H7 (cell line): ENCODE data around the gene PPP1R2. TPM values are rescaled to one million over a fixed set of nuclear protein-coding genes. Genes with fewer than 3 reads are reported as not detected.
"Not testable (repeated sequence)": the region's sequence is repeated elsewhere in the genome, so short reads cannot be mapped to it uniquely, and the experiment has no call there.

Source experiments
- DNase-seq: peaks from one replicate; pipeline ENCODE4 v3.0.0; 2012
- H3K27me3 ChIP-seq: 2 replicates; pipeline ENCODE4 v1.6.0; 2011; ENCODE audit warnings: mild to moderate bottlenecking, low read length; ENCODE audit not compliant: control insufficient read depth, insufficient read depth
- H3K36me3 ChIP-seq: replicated peaks from 2 replicates; pipeline ENCODE4 v1.5.1; 2011; ENCODE audit warnings: low read length; ENCODE audit not compliant: control insufficient read depth, insufficient read depth
- H3K4me3 ChIP-seq: 2 replicates; pipeline ENCODE4 v1.5.1; 2011; ENCODE audit warnings: low read depth, mild to moderate bottlenecking, control low read depth, low read length, moderate library complexity; ENCODE audit not compliant: insufficient read depth
- total RNA-seq: library from RNA; depleted of rRNA; stranded (reverse); fragments of >200 nt; shearing (Covaris generic); gene quantifications from 2 replicates; pipeline ENCODE4 v1.2.3, GENCODE V29; 2014; rRNA removed

The PPP1R2 gene
- total RNA-seq, 1 experiment from 2014 or later: 76.4 TPM

- DNase-seq: no peak
- Histone ChIP-seq H3K4me3 (no peak overlapping the region), H3K36me3 (no peaks in the 10 kb centered on the region)
Observed at GRCh38 chr3:195475614-195476013, 67.5 kb downstream of the PPP1R2 start.

GRCh38 chr3:195475116-195475515 is 68.0 kb downstream of the PPP1R2 start:
- not testable (repeated sequence) for H3K36me3 ChIP-seq, DNase-seq, H3K4me3 ChIP-seq, H3K27me3 ChIP-seq

More at GRCh38 chr3:195475614-195476013, 67.5 kb downstream of the PPP1R2 start:
- H3K27me3 ChIP-seq: no peaks in the 10 kb centered on the region

GRCh38 chr3:195468841-195469240 is 74.3 kb downstream of the PPP1R2 start:
- Histone ChIP-seq H3K4me3 (no peak overlapping the region), H3K27me3 (no peaks in the 10 kb centered on the region), H3K36me3 (no peaks in the 10 kb centered on the region)
- no peak for DNase-seq

- Histone ChIP-seq H3K36me3 (no peaks in the 10 kb centered on the region), H3K27me3 (no peaks in the 10 kb centered on the region)
Observed at GRCh38 chr3:195468391-195468776, 74.7 kb downstream of the PPP1R2 start.

GRCh38 chr3:195467641-195468390 is 75.3 kb downstream of the PPP1R2 start:
- Histone ChIP-seq H3K4me3 (no peak overlapping the region), H3K36me3 (no peaks in the 10 kb centered on the region), H3K27me3 (no peaks in the 10 kb centered on the region)
- no peak for DNase-seq

More at GRCh38 chr3:195468391-195468776, 74.7 kb downstream of the PPP1R2 start:
- H3K4me3 ChIP-seq: no peak overlapping the region
- no peak for DNase-seq

GRCh38 chr3:195466251-195466650 is 76.9 kb downstream of the PPP1R2 start:
- H3K27me3 ChIP-seq: no peaks in the 10 kb centered on the region
- no peak overlapping the region for H3K4me3 ChIP-seq
- DNase-seq: no peak
- H3K36me3 ChIP-seq: no peaks in the 10 kb centered on the region

Other genes starting within 250 kb of the PPP1R2 start
- gene ACAP2, start 100.3 kb downstream of the PPP1R2 start, total RNA-seq: 27.5 and 45.9 TPM in 2 replicates
- gene APOD, start 40.6 kb upstream of the PPP1R2 start, total RNA-seq: not detected in 2 replicates
- 0.52 and 0.69 TPM in 2 replicates for gene MUC20, start 177.7 kb upstream of the PPP1R2 start, total RNA-seq